GM21390 (cell line): Measurements from ENCODE around the gene CCDC116.
"Not testable (repeated sequence)": the region's sequence is repeated elsewhere in the genome, so short reads cannot be mapped to it uniquely, and the experiment has no call there.

Source experiments
- ATAC-seq: cut with Tn5 transposase; IDR thresholded peaks from one replicate; pipeline ENCODE4 v1.9.1; 2021; ENCODE audit not compliant: unreplicated experiment

CCDC116 gene, protein sequence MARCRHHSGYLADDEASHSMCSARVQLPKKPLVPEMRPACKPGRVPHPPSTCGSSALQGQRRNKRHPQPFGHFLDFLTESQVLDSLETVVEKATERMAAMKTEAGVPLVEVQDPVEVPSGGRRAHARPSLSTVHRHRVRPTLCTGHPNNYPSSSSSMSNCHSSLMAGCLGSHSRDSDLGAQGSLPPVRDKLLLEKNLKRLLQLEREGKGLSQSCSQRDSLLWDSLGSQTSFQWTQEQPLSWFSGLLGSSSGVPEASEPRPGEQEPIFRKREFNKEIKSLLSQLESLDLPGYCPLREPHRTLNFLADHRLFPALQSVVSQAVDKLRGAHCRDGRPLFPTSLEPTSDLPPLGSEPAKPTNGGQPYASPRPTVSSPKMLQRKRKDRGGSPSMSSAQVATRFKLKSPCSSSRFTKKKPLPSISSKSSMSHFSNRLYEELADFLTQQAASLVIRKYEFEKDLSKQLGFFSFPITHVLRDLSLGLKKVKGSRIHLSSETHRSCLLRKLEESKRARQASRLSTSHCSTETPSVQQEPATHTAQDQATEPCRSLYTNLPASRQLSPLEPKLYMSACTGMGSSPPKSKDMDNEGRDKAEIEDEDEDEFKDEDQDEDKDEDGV

GRCh38 chr22:21632237-21632895, at the start of gene CCDC116:
TSS of gene CCDC116 (plus strand) at chr22:21632760. CDS start at chr22:21633182, 422 bp downstream.
- no peak for ATAC-seq

DNA sequence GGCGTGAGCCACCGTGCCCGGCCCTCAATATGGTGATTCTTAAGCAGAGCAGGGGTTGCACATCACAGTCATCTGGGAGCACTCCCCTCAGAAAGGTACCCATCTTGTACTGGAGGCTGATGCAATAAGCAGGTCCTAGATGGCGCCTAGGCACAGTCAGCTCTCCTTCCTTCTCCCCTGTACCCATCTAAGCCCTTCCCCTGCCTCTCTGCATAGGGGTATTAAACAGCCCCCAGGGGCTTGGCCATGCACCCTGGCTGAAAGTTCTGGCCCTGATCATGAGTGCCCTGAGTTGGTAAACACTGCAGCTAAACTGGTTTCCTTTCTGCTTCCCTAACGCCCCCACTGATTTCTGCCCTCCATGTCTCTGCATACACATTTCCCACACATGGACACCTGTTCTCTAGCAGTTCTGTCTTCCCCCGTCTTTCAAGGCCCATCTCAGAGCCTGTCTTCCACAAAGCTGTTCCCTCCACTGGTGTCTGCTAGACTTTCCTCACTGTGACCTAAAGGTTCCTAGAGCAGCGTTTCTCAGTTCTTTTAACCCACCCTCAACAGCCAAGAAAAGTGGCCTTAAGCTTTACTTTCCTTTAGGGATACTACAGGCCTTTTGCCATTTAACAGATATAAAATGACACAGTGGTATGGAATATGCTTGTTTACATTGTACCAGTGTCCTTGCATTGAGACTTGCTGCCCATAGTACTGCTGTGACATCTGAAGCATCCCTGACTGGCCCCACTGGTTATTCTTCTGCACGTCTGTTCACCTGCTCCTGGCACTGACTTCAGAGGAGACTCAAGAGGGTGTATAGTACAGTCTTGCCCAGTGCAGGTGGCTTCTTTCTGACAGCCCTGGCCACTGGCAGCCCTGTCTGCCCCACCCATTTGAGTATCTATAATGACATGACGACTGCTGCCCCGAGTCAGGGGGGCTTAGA, 49.5 kb upstream of the CCDC116 start:
- no peak for ATAC-seq

GRCh38 chr22:21585389-21585788, 47.2 kb upstream of the CCDC116 start:
- ATAC-seq: no peak

DNA sequence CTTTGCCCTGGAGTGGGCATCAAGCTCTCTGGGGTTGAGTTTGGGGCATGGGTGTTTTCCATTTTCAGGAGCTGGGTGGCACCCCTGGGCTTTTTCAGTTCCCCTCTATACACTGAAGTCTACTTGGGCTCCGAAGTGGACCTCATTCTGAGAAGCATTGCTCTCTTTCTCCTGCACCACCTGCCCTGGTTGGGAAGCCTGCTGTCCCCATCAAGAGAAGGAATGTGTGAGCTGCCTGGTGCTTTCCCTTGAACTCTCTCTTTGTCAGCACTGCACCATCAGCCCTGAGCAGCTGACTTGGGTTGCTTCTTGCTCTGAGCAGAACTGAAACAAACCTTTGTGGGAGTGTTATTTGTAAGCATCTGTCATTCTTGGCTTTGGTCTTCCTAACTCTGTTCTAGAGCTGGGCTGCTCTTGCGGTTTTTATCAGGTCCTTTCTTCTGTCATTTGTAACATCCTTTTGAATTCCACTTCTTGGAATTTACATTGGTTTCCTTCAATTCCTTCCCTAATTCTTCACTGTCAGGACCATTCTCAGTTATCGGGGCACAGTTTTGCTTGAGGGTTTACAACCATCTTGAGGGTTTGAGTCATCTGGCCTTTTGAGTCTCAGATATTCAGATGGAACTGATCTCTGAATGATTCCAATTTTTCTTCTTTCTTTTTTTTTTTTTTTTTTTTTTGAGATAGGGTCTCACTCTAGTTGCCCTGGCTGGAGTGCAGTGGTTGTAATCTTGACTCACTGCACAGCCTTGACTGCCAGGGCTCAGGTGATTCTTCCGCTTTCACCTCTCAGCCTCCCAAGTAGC, 44.6 kb upstream of the CCDC116 start:
- ATAC-seq: peak; percentile 77

GRCh38 chr22:21589396-21589795, 43.2 kb upstream of the CCDC116 start:
- ATAC-seq: no peak

DNA sequence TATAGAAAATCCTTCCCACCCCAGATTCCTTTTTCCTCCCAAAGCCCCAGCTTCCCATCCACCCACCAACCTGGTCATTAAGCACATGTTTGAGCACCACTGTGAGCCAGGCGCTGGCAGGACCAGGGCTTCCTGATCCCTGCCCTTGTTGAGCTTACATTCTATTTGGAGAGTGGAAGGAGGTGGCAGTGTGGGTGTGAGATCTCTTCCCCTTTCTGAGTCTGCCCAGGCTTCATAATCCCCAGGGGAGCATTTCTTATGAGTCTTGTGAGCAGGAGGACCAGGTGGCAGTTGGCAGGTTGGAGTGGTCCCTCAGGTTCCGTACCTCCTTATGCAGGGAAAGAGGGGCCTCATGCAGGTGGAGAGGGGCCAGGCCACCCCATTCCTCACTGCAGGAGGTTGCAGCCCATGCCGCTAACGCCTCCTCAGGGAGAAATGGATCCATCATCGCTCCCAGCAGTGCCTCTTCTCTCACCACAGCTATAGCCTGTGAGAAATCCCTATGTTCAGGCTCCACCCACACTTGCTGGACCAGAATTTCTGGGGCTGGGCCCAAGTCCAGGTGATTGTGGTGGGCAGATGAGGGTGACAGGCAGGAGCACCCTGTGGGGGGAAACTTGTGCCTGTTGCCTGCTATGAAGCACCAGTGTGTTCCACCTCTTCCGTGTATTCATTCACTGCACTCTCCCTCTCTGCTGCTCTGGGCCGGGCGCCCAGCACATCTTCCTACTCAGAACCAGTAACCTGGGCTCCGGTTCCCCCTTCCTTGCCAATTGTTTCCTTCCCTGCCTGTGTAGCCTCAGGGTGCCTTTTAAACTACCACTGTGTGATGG, 41.5 kb upstream of the CCDC116 start:
- no peak for ATAC-seq

GRCh38 chr22:21591695-21592094, 40.9 kb upstream of the CCDC116 start:
- ATAC-seq: no peak

DNA sequence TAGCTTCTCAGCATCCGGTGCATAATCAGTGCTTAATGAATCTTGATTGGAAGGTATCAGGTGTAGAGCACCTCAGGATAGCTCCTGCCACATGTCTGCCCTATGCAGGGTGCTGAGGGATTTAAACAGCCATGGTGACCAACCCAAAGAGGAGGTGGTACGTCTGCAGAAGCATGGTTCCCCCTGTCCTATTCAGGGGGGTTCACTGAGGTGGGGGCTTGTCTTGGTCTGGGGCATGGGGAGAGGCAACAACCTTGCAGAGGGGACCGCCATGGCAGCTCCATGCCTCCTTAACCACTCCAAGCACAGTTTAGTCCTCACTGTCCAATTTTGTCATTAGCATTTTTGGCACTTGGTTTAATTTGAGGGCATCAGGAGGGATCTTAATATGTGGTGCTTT, 40.1 kb upstream of the CCDC116 start:
- no peak for ATAC-seq

DNA sequence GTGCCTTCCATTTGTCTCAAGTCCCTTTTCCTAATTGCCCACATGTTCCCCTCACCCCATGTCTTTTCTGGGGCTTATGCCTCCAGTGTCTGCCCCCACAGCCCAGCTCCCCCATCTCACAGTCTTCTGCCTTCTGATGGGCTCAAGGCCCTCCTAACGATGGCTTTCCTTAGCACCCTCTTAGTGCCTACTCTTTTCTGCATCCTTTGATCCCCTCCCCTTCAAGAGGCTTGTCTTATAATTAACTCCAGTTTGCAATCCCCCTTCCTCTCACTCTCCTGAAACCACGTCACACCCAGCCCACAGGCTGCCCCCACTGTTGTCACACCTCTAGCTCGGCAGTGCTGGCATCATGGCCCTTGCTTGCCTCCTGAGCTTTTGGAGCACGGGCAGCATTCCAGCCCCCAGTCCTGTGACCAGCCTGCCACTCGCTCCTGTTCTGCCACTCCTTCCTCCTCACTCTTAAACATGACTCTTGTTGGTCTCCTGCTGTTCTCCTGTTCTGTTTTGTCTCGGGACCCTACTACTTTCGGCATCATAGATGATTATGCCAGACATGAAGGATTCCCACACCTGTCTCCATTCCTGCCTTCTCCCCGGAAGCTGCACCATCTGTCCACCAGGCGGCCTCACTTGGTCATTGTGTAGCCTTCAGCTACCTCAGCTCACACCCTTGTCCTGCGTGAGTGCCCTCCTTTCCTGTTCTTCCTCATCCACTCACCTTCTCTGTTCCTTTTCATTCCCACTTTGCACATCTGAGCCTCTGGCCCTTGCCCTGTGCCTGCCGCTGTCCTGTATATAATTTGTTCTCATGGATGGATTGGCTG, 38.9 kb upstream of the CCDC116 start:
- no peak for ATAC-seq

GRCh38 chr22:21594865-21595452, 37.6 kb upstream of the CCDC116 start:
- no peak for ATAC-seq

- ATAC-seq: not testable (repeated sequence)
Measured at GRCh38 chr22:21596356-21597135, 36.0 kb upstream of the CCDC116 start.

- no peak for ATAC-seq
Measured at GRCh38 chr22:21598302-21598701, 34.3 kb upstream of the CCDC116 start.

GRCh38 chr22:21599053-21599893, 33.3 kb upstream of the CCDC116 start:
- no peak for ATAC-seq

GRCh38 chr22:21602579-21602978, 30.0 kb upstream of the CCDC116 start:
- ATAC-seq: no peak

DNA sequence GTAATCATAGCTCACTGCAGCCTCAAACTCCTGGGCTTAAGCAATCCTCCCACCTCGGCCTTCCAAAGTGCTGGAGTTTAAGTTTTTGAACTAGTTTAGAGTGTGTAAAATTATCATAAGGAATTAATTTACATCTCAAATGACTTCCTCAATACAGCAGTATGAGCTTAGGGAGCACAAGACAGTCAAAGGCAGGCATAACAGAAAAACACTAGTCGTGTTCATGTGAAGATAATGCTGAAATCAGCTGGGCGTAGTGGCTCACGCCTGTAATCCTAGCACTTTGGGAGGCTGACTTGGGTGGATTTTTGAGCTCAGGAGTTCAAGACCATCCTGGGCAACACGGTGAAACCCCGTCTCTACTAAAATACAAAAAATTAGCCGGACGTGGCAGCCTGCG, 28.6 kb upstream of the CCDC116 start:
- ATAC-seq: no peak

DNA sequence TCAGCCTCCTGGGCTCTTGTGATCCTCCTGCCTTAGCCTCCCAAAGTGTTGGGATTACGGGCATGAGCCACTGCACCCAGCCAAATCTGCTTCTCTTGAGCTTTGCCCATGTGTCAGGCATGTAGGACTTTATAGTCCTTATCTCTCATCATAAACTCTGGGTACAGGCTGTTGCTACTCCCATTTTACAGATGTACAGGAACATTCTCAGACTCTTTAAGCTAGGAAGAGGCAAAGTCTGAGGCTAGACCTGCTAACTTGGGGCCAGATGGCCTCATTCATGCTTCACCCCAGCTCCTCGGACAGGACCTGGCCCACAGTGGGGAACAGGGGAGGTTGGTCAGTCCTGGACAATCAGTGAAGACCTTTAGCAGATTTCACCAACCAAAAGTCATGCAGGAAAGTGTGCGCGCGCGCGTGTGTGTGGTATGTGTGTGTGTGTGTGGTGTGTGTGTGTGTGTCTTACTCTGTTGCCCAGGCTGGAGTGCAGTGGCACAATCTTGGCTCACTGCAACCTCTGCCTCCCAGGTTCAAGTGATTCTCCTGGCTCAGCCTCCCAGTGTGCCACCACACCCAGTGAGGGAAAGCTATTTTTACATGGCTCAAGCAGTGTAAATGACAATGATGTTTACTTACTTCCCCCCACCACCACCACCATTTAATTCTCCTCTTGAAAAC, 26.5 kb upstream of the CCDC116 start:
- no peak for ATAC-seq
